ENCODE measurements around the gene EFNA2. TPM values are rescaled to one million over a fixed set of nuclear protein-coding genes. Genes with fewer than 3 reads are reported as not detected.

Gene EFNA2
- total RNA-seq, 4 donors from 2014 or later = 30.5 to 112 (median 40.6) TPM

DNA sequence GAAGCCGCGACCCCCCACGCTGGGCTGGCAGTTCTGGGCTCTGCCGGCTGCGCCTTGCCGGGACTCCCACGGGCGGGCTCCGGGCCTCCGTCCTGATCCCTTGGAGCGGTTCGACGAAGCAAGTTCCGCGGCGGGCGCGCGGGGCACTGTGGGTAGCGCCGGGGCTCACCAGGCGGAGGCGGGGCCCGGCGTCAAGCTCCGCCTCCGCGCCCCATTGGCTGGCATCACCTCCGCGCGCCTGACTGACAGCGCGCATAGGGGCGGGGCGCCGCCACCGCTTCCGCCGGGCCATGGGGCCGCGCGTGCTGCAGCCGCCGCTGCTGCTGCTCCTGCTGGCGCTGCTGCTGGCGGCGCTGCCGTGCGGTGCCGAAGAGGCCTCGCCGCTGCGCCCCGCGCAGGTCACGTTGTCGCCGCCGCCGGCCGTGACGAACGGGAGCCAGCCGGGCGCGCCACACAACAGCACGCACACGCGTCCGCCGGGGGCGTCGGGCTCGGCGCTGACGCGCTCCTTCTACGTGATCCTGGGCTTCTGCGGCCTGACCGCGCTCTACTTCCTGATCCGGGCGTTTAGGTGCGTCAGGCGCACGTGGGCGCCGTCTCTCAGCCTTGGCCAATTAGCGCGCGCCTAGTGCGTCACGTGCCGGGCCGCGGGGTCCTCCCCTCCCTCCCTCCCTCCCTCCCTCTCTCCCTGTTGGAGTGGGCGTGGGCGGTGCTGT is 10.3 kb upstream of the EFNA2 start, which contains the start of gene FAM174C:
Gene FAM174C (plus strand): TSS at position 271 of the 716 bp plus-strand sequence. CDS start 20 bp downstream, at position 291.
- intact Hi-C loops (cut with DNase I; ENCODE audit: low total_unique reads) (no loop called here), in situ Hi-C loops (cut with MboI; ENCODE audit: low pct_ligation_motif_present in 1 of 4, low pct_unique_long_range_greater_than_20kb in 1 of 4, low sequenced_read_pairs in 3 of 4) (loop anchor here in 2 of 4 donors (25.0 kb wide), 1 partner anchor 112 kb away; the partner anchor contains the start of gene NDUFS7 (in 2 of the 2))
- 1% methylated on average over 59 of the region's 98 CpGs; no CpG with 5 or more reads in 1 of the 2 donors for WGBS, 2 donors (ENCODE audit: low coverage in 1 of 2)
- Histone ChIP-seq H3K36me3 (peaks cover 0 to 28% (median 13%) of the 10 kb centered on the region in 4 donors), H3K4me1 (peaks cover 53 to 68% (median 63%) of the 10 kb centered on the region in 4 donors), H3K27ac (peak within 1 kb of the TSS; percentile 98 to 100 (median 100)), H3K9me3 (no peaks in the 10 kb centered on the region), H3K27me3 (no peaks in the 10 kb centered on the region), H3K4me3 (peak within 1 kb of the TSS; percentile 54 to 67 (median 58))
- TF ChIP-seq POLR2A (IDR thresholded peaks at IDR 0.05) = peak; percentile 75
- peak; percentile 62 to 78 (median 72) for TF ChIP-seq POLR2AphosphoS5 (IDR thresholded peaks at IDR 0.05)
- TF ChIP-seq EP300 (IDR thresholded peaks at IDR 0.05; ENCODE audit: low read depth) = no peak
- TF ChIP-seq, protein P1, sequence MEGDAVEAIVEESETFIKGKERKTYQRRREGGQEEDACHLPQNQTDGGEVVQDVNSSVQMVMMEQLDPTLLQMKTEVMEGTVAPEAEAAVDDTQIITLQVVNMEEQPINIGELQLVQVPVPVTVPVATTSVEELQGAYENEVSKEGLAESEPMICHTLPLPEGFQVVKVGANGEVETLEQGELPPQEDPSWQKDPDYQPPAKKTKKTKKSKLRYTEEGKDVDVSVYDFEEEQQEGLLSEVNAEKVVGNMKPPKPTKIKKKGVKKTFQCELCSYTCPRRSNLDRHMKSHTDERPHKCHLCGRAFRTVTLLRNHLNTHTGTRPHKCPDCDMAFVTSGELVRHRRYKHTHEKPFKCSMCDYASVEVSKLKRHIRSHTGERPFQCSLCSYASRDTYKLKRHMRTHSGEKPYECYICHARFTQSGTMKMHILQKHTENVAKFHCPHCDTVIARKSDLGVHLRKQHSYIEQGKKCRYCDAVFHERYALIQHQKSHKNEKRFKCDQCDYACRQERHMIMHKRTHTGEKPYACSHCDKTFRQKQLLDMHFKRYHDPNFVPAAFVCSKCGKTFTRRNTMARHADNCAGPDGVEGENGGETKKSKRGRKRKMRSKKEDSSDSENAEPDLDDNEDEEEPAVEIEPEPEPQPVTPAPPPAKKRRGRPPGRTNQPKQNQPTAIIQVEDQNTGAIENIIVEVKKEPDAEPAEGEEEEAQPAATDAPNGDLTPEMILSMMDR (IDR thresholded peaks at IDR 0.05) = no peak
- peak; percentile 96 for DNase-seq

DNA sequence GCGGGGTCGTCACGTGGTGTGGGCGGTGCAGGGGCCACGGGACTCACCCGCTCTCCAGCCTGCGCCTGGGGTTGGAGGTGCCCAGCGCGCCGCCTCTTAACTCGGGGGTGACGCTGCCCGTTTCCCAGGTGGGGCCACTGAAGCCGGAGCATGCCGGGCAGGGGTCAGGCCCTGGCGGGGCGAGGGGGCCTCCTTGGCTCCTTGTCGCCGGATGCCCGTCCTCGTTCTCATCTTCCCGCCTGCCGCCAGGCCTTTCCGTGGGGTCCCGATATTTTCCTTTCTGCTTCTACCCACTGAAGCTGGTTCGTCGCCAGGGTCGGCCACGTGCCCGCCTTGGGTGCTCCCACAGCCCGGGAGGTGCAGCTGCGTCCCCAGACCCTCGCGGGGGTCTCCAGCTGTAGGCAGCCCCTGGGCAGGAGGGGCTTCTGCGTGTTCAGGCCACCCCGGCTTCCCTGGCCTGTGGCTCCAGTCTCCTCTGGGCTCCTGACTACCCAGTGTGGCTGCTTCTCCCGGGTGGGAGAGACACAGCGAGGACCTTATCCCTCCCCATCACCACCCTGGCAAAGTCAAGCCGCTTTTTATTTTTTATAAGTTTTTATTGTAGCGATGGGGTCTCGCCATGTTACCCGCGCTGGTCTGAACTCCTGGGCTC is 9.6 kb upstream of the EFNA2 start:
- Histone ChIP-seq H3K27me3 (no peaks in the 10 kb centered on the region), H3K4me3 (peak overlapping the region; percentile 54 to 67 (median 58)), H3K36me3 (peaks cover 0 to 28% (median 13%) of the 10 kb centered on the region in 4 donors), H3K9me3 (no peaks in the 10 kb centered on the region), H3K27ac (peak overlapping the region; percentile 98 to 100 (median 100)), H3K4me1 (peaks cover 46 to 61% (median 56%) of the 10 kb centered on the region in 4 donors)
- WGBS, 2 donors (ENCODE audit: low coverage in 1 of 2) = 9% methylated on average over 31 of the region's 43 CpGs; no CpG with 5 or more reads in 1 of the 2 donors
- in situ Hi-C loops (cut with MboI; ENCODE audit: low pct_ligation_motif_present in 1 of 4, low pct_unique_long_range_greater_than_20kb in 1 of 4, low sequenced_read_pairs in 3 of 4) (loop anchor here in 2 of 4 donors (25.0 kb wide), 1 partner anchor 111 kb away; the partner anchor contains the start of gene NDUFS7 (in 2 of the 2)), intact Hi-C loops (cut with DNase I; ENCODE audit: low total_unique reads) (no loop called here)
- TF ChIP-seq, protein P1 (IDR thresholded peaks at IDR 0.05) = no peak
- TF ChIP-seq EP300 (IDR thresholded peaks at IDR 0.05; ENCODE audit: low read depth) (no peak), POLR2A (IDR thresholded peaks at IDR 0.05) (peak; percentile 54), POLR2AphosphoS5 (IDR thresholded peaks at IDR 0.05) (peak in 2 of 3 donors; percentile 9 to 73)
- no peak for DNase-seq

DNA sequence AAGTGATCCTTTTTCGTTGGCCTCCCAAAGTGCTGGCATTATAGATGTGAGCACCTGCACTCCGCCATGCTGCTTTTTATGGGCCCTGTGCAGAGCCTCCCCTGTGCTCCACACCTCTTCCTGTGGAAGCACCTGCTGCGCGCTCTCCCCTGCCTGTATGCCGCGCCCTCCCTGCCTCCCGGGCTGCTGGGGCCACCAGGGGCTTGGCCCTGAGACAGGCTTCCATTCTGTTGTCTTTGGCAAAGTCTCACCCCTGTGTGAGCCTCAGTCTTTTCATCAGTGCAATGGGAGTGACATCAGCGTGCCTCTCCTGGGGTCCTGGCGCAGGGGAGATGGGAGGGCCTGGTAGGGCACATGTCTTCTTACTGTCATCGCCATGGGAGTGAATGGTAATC is 9.0 kb upstream of the EFNA2 start:
- in situ Hi-C loops (cut with MboI; ENCODE audit: low pct_ligation_motif_present in 1 of 4, low pct_unique_long_range_greater_than_20kb in 1 of 4, low sequenced_read_pairs in 3 of 4) (loop anchor here in 2 of 4 donors (25.0 kb wide), 1 partner anchor 111 kb away; the partner anchor contains the start of gene NDUFS7 (in 2 of the 2)), intact Hi-C loops (cut with DNase I; ENCODE audit: low total_unique reads) (no loop called here)
- Histone ChIP-seq H3K9me3 (no peaks in the 10 kb centered on the region), H3K27ac (peak overlapping the region; percentile 98 to 100 (median 100)), H3K36me3 (peaks cover 0 to 28% (median 13%) of the 10 kb centered on the region in 4 donors), H3K4me1 (peaks cover 41 to 56% (median 51%) of the 10 kb centered on the region in 4 donors), H3K27me3 (no peaks in the 10 kb centered on the region), H3K4me3 (peak overlapping the region in 3 of 4 donors; percentile 58 to 67 (median 59))
- DNase-seq = peak; percentile 71
- TF ChIP-seq POLR2A (IDR thresholded peaks at IDR 0.05) = no peak
- TF ChIP-seq, protein P1 (IDR thresholded peaks at IDR 0.05) = no peak
- TF ChIP-seq EP300 (IDR thresholded peaks at IDR 0.05; ENCODE audit: low read depth) = no peak
- peak in 1 of 3 donors; percentile 3 for TF ChIP-seq POLR2AphosphoS5 (IDR thresholded peaks at IDR 0.05)
- 57% methylated on average over 5 of the region's 10 CpGs; no CpG with 5 or more reads in 1 of the 2 donors for WGBS, 2 donors (ENCODE audit: low coverage in 1 of 2)
